ENCODE data around the gene RPS25. TPM values are rescaled to one million over a fixed set of nuclear protein-coding genes. Genes with fewer than 3 reads are reported as not detected.
A peak's percentile ranks its signal among the peaks of the same experiment; 100 is the strongest.

RPS25 gene
- total and polyA plus RNA-seq, 9 of the 15 experiments (the other 6 are each of a cell fraction or from before 2014, with no cell fraction given): 1,553 to 5,486 (median 2,471) TPM

DNA sequence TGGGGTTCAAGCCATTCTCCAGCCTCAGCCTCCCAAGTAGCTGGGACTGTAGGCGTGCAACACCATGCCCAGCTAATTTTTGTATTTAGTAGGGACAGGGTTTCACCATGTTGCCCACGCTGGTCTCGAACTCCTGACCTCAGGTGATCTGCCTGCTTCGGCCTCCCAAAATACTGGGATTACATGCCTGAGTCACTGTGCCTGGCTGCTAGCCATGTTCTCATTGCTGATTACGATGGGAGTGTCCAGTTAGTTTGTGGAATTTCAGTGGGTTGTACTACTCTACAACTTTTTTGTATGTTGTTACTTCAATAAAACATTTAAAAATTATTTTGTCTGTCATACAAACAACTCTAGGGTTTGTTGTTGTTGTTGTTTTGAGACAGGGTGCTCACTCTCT, 44.6 kb upstream of the RPS25 start (continued):
- TF ChIP-seq, protein P1, sequence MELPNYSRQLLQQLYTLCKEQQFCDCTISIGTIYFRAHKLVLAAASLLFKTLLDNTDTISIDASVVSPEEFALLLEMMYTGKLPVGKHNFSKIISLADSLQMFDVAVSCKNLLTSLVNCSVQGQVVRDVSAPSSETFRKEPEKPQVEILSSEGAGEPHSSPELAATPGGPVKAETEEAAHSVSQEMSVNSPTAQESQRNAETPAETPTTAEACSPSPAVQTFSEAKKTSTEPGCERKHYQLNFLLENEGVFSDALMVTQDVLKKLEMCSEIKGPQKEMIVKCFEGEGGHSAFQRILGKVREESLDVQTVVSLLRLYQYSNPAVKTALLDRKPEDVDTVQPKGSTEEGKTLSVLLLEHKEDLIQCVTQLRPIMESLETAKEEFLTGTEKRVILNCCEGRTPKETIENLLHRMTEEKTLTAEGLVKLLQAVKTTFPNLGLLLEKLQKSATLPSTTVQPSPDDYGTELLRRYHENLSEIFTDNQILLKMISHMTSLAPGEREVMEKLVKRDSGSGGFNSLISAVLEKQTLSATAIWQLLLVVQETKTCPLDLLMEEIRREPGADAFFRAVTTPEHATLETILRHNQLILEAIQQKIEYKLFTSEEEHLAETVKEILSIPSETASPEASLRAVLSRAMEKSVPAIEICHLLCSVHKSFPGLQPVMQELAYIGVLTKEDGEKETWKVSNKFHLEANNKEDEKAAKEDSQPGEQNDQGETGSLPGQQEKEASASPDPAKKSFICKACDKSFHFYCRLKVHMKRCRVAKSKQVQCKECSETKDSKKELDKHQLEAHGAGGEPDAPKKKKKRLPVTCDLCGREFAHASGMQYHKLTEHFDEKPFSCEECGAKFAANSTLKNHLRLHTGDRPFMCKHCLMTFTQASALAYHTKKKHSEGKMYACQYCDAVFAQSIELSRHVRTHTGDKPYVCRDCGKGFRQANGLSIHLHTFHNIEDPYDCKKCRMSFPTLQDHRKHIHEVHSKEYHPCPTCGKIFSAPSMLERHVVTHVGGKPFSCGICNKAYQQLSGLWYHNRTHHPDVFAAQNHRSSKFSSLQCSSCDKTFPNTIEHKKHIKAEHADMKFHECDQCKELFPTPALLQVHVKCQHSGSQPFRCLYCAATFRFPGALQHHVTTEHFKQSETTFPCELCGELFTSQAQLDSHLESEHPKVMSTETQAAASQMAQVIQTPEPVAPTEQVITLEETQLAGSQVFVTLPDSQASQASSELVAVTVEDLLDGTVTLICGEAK (IDR thresholded peaks at IDR 0.05): no peak
- TF ChIP-seq, protein P1 (CRISPR knock-in tag; IDR thresholded peaks at IDR 0.05): no peak
- TF ChIP-seq, protein P2, sequence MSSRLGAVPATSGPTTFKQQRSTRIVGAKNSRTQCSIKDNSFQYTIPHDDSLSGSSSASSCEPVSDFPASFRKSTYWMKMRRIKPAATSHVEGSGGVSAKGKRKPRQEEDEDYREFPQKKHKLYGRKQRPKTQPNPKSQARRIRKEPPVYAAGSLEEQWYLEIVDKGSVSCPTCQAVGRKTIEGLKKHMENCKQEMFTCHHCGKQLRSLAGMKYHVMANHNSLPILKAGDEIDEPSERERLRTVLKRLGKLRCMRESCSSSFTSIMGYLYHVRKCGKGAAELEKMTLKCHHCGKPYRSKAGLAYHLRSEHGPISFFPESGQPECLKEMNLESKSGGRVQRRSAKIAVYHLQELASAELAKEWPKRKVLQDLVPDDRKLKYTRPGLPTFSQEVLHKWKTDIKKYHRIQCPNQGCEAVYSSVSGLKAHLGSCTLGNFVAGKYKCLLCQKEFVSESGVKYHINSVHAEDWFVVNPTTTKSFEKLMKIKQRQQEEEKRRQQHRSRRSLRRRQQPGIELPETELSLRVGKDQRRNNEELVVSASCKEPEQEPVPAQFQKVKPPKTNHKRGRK (tag; IDR thresholded peaks at IDR 0.05): no peak
- no peak for TF ChIP-seq ZFP30 (CRISPR knock-in tag; IDR thresholded peaks at IDR 0.05; ENCODE audit: borderline replicate concordance)
- no peak for TF ChIP-seq MTA2 (IDR thresholded peaks at IDR 0.05; ENCODE audit: low read depth)
- TF ChIP-seq KDM1A (IDR thresholded peaks at IDR 0.05): peak; percentile 16 to 59; a peak in 2 of 4 replicates
- TF ChIP-seq, protein P3, sequence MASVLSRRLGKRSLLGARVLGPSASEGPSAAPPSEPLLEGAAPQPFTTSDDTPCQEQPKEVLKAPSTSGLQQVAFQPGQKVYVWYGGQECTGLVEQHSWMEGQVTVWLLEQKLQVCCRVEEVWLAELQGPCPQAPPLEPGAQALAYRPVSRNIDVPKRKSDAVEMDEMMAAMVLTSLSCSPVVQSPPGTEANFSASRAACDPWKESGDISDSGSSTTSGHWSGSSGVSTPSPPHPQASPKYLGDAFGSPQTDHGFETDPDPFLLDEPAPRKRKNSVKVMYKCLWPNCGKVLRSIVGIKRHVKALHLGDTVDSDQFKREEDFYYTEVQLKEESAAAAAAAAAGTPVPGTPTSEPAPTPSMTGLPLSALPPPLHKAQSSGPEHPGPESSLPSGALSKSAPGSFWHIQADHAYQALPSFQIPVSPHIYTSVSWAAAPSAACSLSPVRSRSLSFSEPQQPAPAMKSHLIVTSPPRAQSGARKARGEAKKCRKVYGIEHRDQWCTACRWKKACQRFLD (CRISPR knock-in tag; IDR thresholded peaks at IDR 0.05): no peak
- no peak for TF ChIP-seq ZNF232 (CRISPR knock-in tag; IDR thresholded peaks at IDR 0.05)
- no peak for TF ChIP-seq POLR3A (IDR thresholded peaks at IDR 0.05; ENCODE audit: borderline replicate concordance, extremely low read depth, insufficient read depth, insufficient read length)
- TF ChIP-seq RBM39 (optimal IDR thresholded peaks at IDR 0.05; ENCODE audit: low read depth, low read length): no peak
- peak; percentile 30; the same call in 1 of the 2 replicates for TF ChIP-seq SMARCC2 (IDR thresholded peaks at IDR 0.05; ENCODE audit: low read depth)
- TF ChIP-seq BRCA1 (IDR thresholded peaks at IDR 0.05): no peak
- TF ChIP-seq BRCA1 (CRISPR knock-in tag; IDR thresholded peaks at IDR 0.05): no peak
- TF ChIP-seq CREM (IDR thresholded peaks at IDR 0.05; ENCODE audit: low read depth): 0 out of 2 replicates have a peak, but pooled peaks have one; percentile 7
- no peak for TF ChIP-seq TEAD2 (tag; IDR thresholded peaks at IDR 0.05)

All from K562 (cell line).